Endothelial cell of umbilical vein (primary cell): ENCODE measurements around the gene PRKAR2B. TPM values are rescaled to one million over a fixed set of nuclear protein-coding genes. Genes with fewer than 3 reads are reported as not detected.

Experiments
- BruUV-seq: library from RNA; stranded (reverse); fragments of 400-500 nt; replicated peaks from 2 replicates; lab custom pipeline; 2021; lab: Mats Ljungman, UMichigan
- CTCF ChIA-PET: fragments of 300-600, 350-600 bp; sonication (Branson Sonifier 250); formaldehyde crosslinking; loops from one replicate; lab custom pipeline; 2021; ENCODE audit warnings: antibody characterized with exemption, inconsistent platforms; lab: Charles Lee
- POLR2A ChIA-PET: fragments of 300-600, 350-600 bp; sonication (Branson Sonifier 250); formaldehyde crosslinking; loops from one replicate; lab custom pipeline; 2021; ENCODE audit warnings: antibody characterized with exemption, inconsistent platforms; lab: Charles Lee
- DNase-seq: peaks from one replicate; pipeline ENCODE4 v3.0.0-alpha.2; 2011; ENCODE audit warnings: low read depth, low spot score
- FAIRE-seq: peaks from 2 replicates; lab custom pipeline; 2011; peaks lifted over from hg19 to GRCh38; lab: Jason Lieb, UNC
- H2AFZ ChIP-seq: 2 replicates; pipeline ENCODE4 v1.6.0; 2012; ENCODE audit warnings: low read depth, low read length, control low read depth, inconsistent platforms
- H3K27ac ChIP-seq: 2 replicates; pipeline ENCODE4 v1.5.1; 2011; ENCODE audit warnings: low read depth, mild to moderate bottlenecking, control low read depth, low read length, moderate library complexity; ENCODE audit not compliant: insufficient read depth
- H3K27me3 ChIP-seq, 2 experiments: 2 replicates each; pipeline versions ENCODE4 v1.6.0 to v1.6.1; 2011; ENCODE audit warnings: low read length in 2 of 2, mixed read lengths in 1 of 2; ENCODE audit not compliant: control insufficient read depth in 2 of 2, insufficient read depth in 2 of 2
- H3K36me3 ChIP-seq, 2 experiments: 2 replicates in 1 of 2; 3 replicates in 1 of 2; pipeline ENCODE4 v1.5.1; 2011; ENCODE audit warnings: low read length in 2 of 2, mild to moderate bottlenecking in 1 of 2, moderate library complexity in 1 of 2; ENCODE audit not compliant: control insufficient read depth in 2 of 2, insufficient read depth in 2 of 2; ENCODE audit errors: extremely low read depth in 1 of 2
- H3K4me1 ChIP-seq: 3 replicates; pipeline ENCODE4 v1.5.1; 2011; ENCODE audit warnings: mild to moderate bottlenecking, low read length; ENCODE audit not compliant: control insufficient read depth, insufficient read depth; ENCODE audit errors: extremely low read depth
- H3K4me2 ChIP-seq: 2 replicates; pipeline ENCODE4 v1.6.1; 2011; ENCODE audit warnings: low read length, control low read depth, mixed read lengths; ENCODE audit not compliant: insufficient read depth
- H3K4me3 ChIP-seq, 3 experiments: fragments of 200-600 bp in 1 of 3; sonication (generic), shearing (Covaris generic) in 1 of 3; replicated peaks in 1 of 3; 2 replicates each; pipeline ENCODE4 v1.5.1; 2011 to 2016; ENCODE audit warnings: control low read depth in 3 of 3, low read length in 3 of 3, mild to moderate bottlenecking in 2 of 3, inconsistent platforms in 1 of 3, low read depth in 1 of 3, moderate library complexity in 1 of 3; ENCODE audit not compliant: insufficient read depth in 1 of 3
- H3K79me2 ChIP-seq: 2 replicates; pipeline ENCODE4 v1.6.0; 2012; ENCODE audit warnings: low read length, inconsistent platforms; ENCODE audit not compliant: control insufficient read depth, insufficient read depth
- H3K9ac ChIP-seq: replicated peaks from 2 replicates; pipeline ENCODE3; 2011; ENCODE audit warnings: low read length, control low read depth; ENCODE audit not compliant: insufficient read depth; ENCODE audit errors: extremely low read depth
- H3K9me1 ChIP-seq: replicated peaks from 3 replicates; pipeline ENCODE4 v1.6.0; 2011; ENCODE audit warnings: mild to moderate bottlenecking, low read length; ENCODE audit not compliant: control insufficient read depth, insufficient read depth; ENCODE audit errors: extremely low read depth
- H3K9me3 ChIP-seq: replicated peaks from 2 replicates; pipeline ENCODE4 v1.5.1; 2012; ENCODE audit warnings: low read length, inconsistent platforms; ENCODE audit not compliant: control insufficient read depth, insufficient read depth
- H4K20me1 ChIP-seq: replicated peaks from 2 replicates; pipeline ENCODE3; 2011; ENCODE audit warnings: mild to moderate bottlenecking, low read length; ENCODE audit not compliant: control insufficient read depth, insufficient read depth; ENCODE audit errors: extremely low read depth
- CTCF ChIP-seq, 2 donors: IDR thresholded peaks; 1 replicate in 1 of 2; 2 replicates in 1 of 2; pipeline ENCODE4 v1.5.1; 2011; ENCODE audit warnings: low read length in 2 of 2, mild to moderate bottlenecking in 2 of 2, moderate library complexity in 2 of 2, control low read depth in 1 of 2, inconsistent platforms in 1 of 2, low read depth in 1 of 2; ENCODE audit not compliant: insufficient read depth in 1 of 2; ENCODE audit errors: extremely low read depth in 1 of 2
- EZH2 ChIP-seq: IDR thresholded peaks from 2 replicates; pipeline ENCODE4 v1.6.1; 2012; ENCODE audit warnings: borderline replicate concordance, low read depth, mild to moderate bottlenecking, moderate library complexity, low read length, inconsistent platforms; ENCODE audit not compliant: severe bottlenecking
- FOS ChIP-seq: IDR thresholded peaks from 2 replicates; pipeline ENCODE4 v1.6.1; 2011; ENCODE audit warnings: mild to moderate bottlenecking, low read length, moderate library complexity, borderline replicate concordance; ENCODE audit not compliant: insufficient read depth
- GATA2 ChIP-seq: IDR thresholded peaks from 2 replicates; pipeline ENCODE4 v1.7.0; 2011; ENCODE audit warnings: low read depth, mild to moderate bottlenecking, moderate library complexity, mixed read lengths, low read length; ENCODE audit not compliant: insufficient read length, insufficient read depth
- JUN ChIP-seq: IDR thresholded peaks from 2 replicates; pipeline ENCODE4 v1.6.1; 2011; ENCODE audit warnings: borderline replicate concordance, low read depth; ENCODE audit not compliant: insufficient read length, insufficient read depth
- MAX ChIP-seq: IDR thresholded peaks from 2 replicates; pipeline ENCODE4 v1.6.1; 2011; ENCODE audit not compliant: insufficient read depth, insufficient read length
- MYC ChIP-seq: IDR thresholded peaks from one replicate; pipeline ENCODE4 v1.6.1; 2011; ENCODE audit warnings: mild to moderate bottlenecking, low read depth, low read length
- POLR2A ChIP-seq: IDR thresholded peaks from 2 replicates; pipeline ENCODE4 v1.6.1; 2012; ENCODE audit warnings: low read depth, mild to moderate bottlenecking, control low read depth, low read length
- POLR2AphosphoS5 ChIP-seq: IDR thresholded peaks from 2 replicates; pipeline ENCODE4 v1.6.1; 2012; ENCODE audit warnings: low read depth, mild to moderate bottlenecking, control low read depth, low read length, moderate library complexity; ENCODE audit not compliant: insufficient read depth
- dilution Hi-C: fragments of 300-500 bp; cut with MboI; formaldehyde crosslinking; loops from one replicate; pipeline ENCODE4 v1.15.0; 2019; ENCODE audit warnings: low sequenced_read_pairs; ENCODE audit not compliant: extremely low pct_ligation_motif_present
- intact Hi-C: fragments of 100-400 bp; cut with micrococcal nuclease; formaldehyde crosslinking; loops from one replicate; pipeline ENCODE4 v1.10.0; 2022
- polyA plus RNA-seq, 4 experiments: library from polyadenylated mRNA; depleted of rRNA in 3 of 4; stranded (reverse) in 3 of 4; unstranded in 1 of 4; fragments of >200 nt; gene quantifications; 2 replicates each; pipeline versions ENCODE4 v1.2.1 to v1.2.3, GENCODE V29; 2011 to 2012; ENCODE audit warnings: missing spikeins in 1 of 4
- total RNA-seq: library from RNA; stranded (reverse); gene quantifications from 2 replicates; pipeline ENCODE4 v1.2.3, GENCODE V29; 2021

Gene PRKAR2B
- total and polyA plus RNA-seq, 2 donors (not counting 3 experiments of a cell fraction or from before 2014, with no cell fraction given), result 10.7 to 39.8 TPM

- Histone ChIP-seq H3K36me3 (no peaks in the 10 kb centered on the region), H3K79me2 (peaks cover 59% of the 10 kb centered on the region), H3K4me1 (peaks cover 6% of the 10 kb centered on the region), H3K9ac (no peak overlapping the region), H3K9me1 (no peaks in the 10 kb centered on the region), H3K9me3 (no peaks in the 10 kb centered on the region), H3K27me3 (no peaks in the 10 kb centered on the region), H3K4me3 (no peak overlapping the region), H3K27ac (no peak overlapping the region), H2AFZ (no peak overlapping the region), H3K4me2 (no peak overlapping the region), H4K20me1 (no peaks in the 10 kb centered on the region)
- no peak for FAIRE-seq
- TF ChIP-seq JUN (no peak), MYC (no peak), EZH2 (no peak), CTCF (IDR thresholded peaks at IDR 0.05; ENCODE audit: extremely low read depth in 1 of 2, insufficient read depth in 1 of 2, low read depth in 1 of 2, low read length in 2 of 2) (no peak), POLR2A (no peak), GATA2 (no peak), POLR2AphosphoS5 (no peak), MAX (no peak), FOS (no peak)
- CTCF ChIA-PET, result interaction anchor here (0.9 kb wide), 1 partner anchor 16 kb away, joined by 3 read pairs; no protein-coding TSS in a partner anchor
- intact Hi-C loops (no loop called here), dilution Hi-C loops (no loop called here)
- POLR2A ChIA-PET, result no interaction called here
- no TSS peak for BruUV-seq
- DNase-seq, result no peak
These were observed 19.8 kb downstream of the PRKAR2B start for GRCh38 chr7:107064255-107064654.
